ENCODE data around the gene LRCH4. TPM values are rescaled to one million over a fixed set of nuclear protein-coding genes. Genes with fewer than 3 reads are reported as not detected.

Gene LRCH4
- total and polyA plus RNA-seq, 2 of the 13 experiments (the other 11 are each of a cell fraction or from before 2014, with no cell fraction given) = 7.0 to 9.3 TPM

- TF ChIP-seq ZNF407 (CRISPR knock-in tag; IDR thresholded peaks at IDR 0.05; ENCODE audit: not compliant biosample characterization) (no peak), ZNF121 (CRISPR knock-in tag; IDR thresholded peaks at IDR 0.05) (no peak; the same call in 1 of the 2 replicates), TAF15 (IDR thresholded peaks at IDR 0.05; ENCODE audit: low read depth, low read length, poor library complexity, severe bottlenecking) (peak; percentile 98), BCL6 (CRISPR knock-in tag; IDR thresholded peaks at IDR 0.05) (no peak), KDM2A (CRISPR knock-in tag; IDR thresholded peaks at IDR 0.05; ENCODE audit: borderline replicate concordance, low read depth) (peak; percentile 95), ELF1 (CRISPR knock-in tag; IDR thresholded peaks at IDR 0.05) (no peak), HBP1 (CRISPR knock-in tag; IDR thresholded peaks at IDR 0.05; ENCODE audit: low read depth) (0 out of 2 replicates have a peak, but pooled peaks have one; percentile 57), SNAPC5 (CRISPR knock-in tag; IDR thresholded peaks at IDR 0.05; ENCODE audit: borderline replicate concordance) (no peak; the same call in 1 of the 2 replicates), POLR2A (IDR thresholded peaks at IDR 0.05; ENCODE audit: insufficient read depth in 1 of 2, low read depth in 2 of 2, low read length in 2 of 2) (peak in 1 of 2 experiments; percentile 64; a peak in 2 of 4 replicates), EP300 (IDR thresholded peaks at IDR 0.05; ENCODE audit: low read depth in 2 of 2, low read length in 2 of 2) (0 out of 4 replicates have a peak, but pooled peaks of 1 of the 2 experiments have one; percentile 8), EP300 (CRISPR knock-in tag; IDR thresholded peaks at IDR 0.05; ENCODE audit: borderline replicate concordance) (no peak), ZNF709 (CRISPR knock-in tag; IDR thresholded peaks at IDR 0.05) (no peak), CC2D1A (CRISPR knock-in tag; IDR thresholded peaks at IDR 0.05) (no peak), HOMEZ (CRISPR knock-in tag; IDR thresholded peaks at IDR 0.05; ENCODE audit: low read depth) (no peak), TRIM22 (IDR thresholded peaks at IDR 0.05) (no peak), TOPORS (CRISPR knock-in tag; IDR thresholded peaks at IDR 0.05) (no peak)
These were observed 14.7 kb downstream of the LRCH4 start (continued) for GRCh38 chr7:100570954-100571828.

Data from HepG2 (cell line).